SIG-M5 (cell line): ENCODE measurements around the gene GDF15.
"Not testable (repeated sequence)": the region's sequence is repeated elsewhere in the genome, so short reads cannot be mapped to it uniquely, and the experiment has no call there.

Source experiments
- DNase-seq: peaks from one replicate; lab custom pipeline; 2025; lab: John Stamatoyannopoulos, UW

The GDF15 gene

DNA sequence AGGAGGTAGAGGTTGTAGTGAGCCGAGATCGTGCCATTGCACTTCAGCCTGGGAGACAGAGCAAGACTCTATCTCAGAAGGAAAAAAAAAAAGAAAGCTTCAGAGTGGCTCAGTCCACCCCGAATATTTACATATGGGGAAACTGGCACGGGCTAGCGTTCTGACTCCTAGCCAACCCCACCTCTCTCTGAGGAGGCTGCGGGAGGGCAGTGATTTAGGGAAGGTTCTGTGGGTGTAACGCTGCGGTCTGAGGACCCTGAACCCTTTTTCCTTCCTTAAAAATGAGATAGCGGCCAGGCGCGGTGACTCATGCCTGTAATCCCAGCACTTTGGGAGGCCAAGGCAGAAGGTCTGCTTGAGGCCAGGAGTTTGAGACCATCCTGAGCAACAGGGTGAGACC lies 6.5 kb downstream of the GDF15 start:
- DNase-seq, result no peak

GRCh38 chr19:18392926-18393325 lies 7.0 kb downstream of the GDF15 start:
- DNase-seq, result no peak

DNA sequence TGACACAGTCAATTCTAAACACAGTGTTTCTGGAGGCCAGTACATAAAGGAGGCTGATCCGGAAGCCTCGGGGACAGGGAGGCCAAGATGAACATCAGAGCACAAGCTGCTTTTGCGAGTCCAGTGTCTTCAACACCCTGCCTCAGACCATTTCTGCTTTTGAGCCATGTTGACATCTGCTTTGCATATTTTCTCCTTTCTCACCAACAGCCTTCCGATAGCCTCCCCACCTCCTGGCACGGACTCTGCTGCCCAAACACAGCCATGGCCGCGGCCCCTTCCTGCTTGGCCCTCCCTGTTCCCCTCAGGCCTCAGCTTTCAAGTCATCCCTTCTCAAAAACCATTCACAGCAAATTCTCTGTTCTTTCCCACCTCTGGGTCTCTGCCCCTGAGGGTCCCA lies 7.9 kb downstream of the GDF15 start:
- no peak for DNase-seq

DNA sequence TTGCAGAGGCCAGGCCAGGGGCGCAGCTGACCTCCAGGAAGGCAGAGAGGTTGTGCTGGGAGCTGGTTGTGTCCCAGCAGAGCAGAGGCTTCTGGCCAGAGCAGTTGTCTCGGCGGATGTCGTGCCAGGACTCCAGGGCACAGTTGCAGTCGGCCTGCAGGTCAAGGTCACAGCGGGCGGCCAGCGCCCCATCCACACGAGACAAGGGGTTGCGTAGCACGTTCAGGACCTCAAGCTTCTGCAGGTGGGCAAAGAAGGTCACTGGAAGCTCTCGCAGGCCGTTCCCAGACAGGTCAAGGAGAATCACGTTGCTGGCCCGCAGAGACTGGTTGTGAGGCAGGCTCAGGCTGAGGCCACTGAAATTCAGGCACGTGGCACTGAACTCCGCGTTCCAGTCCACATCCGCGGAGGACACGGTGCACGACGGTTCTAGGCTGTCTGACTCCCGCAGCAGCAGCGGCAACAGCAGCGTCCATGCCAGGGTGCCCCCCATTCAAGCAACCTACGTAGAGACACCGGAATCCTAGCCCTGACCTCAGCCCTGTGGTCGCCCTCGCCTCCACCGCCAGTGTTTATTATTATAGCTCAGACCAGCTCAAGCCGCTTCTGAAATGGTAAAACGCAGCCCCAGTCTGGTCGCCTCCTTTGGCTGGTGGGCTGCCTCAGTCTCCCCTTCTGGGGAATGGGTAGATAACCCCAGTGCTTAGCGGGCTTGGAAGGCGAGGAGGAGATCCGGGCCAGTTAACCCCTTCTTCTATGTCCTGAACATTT lies 10.7 kb downstream of the GDF15 start:
- no peak for DNase-seq

DNA sequence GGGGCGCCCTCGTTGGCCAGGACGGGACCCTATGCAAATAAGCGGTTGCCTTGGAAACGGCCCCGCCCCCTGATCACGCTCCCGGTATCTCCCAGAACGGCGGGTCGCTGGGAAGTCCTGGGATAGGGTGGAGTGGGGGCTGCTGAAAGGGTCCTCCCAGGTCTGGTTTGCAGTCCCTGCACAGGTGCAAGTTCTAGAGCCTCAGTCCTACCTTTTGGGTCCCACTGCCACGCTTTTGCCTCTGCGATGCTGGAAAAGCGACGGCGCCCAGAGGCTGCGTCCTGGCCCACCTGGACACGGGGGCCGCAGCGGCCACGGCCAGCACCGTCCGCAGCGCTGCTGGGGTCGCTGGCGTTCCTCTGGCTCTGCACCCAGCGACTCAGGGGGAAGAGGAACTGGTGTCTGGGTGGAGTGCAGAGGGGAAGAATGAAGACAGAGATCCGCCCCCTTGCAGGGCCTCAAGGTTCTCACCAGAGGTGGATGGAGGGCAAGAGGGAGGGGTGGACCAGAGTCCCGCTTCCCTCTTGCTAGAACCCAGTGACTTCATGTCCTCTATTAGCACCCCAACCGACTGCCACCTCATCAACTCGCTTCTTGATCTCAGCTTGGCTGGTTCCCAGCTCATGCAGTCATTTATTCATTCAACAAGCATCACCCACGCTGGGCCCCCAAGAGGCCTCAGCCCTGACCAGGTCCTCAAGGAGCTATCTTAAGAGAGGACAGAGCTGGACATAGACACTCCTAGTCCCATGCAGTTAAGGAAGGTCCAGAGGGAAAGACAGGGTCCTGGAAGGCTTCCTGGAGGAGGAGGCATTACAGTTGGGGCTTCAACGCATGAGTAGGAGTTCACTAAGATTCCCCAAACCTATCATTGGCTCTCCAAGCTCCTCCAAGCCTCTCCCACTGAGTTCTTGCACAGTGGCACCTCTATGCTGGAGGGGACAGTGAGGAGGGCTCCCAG lies 11.6 kb downstream of the GDF15 start, which contains the start of gene LRRC25:
LRRC25 (minus strand) TSS at position 381 of the 961 bp plus-strand sequence. CDS start 659 bp downstream, outside the sequence.
- DNase-seq, result peak; percentile 66

GRCh38 chr19:18399008-18399407 lies 13.1 kb downstream of the GDF15 start:
- no peak for DNase-seq

DNA sequence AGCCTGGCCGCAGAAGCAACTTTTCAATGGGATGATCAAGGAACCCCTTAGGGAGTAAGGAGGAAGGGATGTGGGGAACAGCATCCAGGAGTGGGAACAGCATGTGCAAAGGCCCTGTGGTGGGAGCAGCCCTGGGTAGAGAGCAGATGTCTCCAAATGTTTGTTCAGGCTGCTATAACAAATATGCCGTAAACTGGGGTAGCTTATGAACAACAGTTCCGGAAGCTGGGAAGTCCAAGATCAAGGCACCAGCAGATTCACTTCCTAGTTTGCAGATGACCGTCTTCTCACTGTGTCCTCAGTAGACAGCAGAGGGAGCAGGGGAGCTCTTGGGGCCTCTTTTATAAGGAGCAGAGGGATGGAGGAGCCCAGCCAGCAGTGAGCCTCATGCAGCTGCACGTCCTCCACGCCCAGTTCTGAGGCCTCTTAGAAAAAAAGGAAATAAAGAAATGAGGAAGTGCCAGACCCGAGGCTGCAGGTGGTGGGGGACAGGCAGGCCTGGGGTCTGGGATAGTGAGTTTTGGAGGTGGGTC lies 15.7 kb downstream of the GDF15 start:
- peak; percentile 94 for DNase-seq

- DNase-seq, result not testable (repeated sequence)
These were observed 16.7 kb downstream of the GDF15 start for GRCh38 chr19:18402455-18403248.

GRCh38 chr19:18405754-18406153 lies 19.8 kb downstream of the GDF15 start:
- DNase-seq, result not testable (repeated sequence)

- DNase-seq, result no peak
These were observed 20.8 kb downstream of the GDF15 start for GRCh38 chr19:18406749-18407148.

DNA sequence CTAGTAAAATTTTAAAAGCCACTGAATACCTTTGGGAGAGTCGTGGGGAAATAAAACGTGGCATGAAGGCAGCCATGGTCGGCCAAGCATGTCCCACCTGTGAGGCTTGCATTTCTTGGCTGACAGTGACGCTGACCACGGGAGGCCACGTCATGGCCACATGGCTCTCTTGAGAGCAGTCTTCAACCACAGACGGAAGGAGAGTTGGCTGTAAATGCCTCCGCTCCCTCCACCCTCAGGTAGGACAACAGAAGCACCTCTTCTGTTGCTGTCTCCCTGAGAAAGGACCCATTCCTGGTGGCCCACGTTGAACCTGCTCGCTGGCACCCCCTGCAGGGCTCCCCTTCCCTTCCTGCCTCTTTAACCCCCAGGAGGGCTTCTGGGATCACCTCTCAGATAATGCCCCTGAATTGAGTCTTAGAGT lies 22.1 kb downstream of the GDF15 start:
- no peak for DNase-seq

- no peak for DNase-seq
These were observed 26.8 kb downstream of the GDF15 start for GRCh38 chr19:18412610-18413239.

DNA sequence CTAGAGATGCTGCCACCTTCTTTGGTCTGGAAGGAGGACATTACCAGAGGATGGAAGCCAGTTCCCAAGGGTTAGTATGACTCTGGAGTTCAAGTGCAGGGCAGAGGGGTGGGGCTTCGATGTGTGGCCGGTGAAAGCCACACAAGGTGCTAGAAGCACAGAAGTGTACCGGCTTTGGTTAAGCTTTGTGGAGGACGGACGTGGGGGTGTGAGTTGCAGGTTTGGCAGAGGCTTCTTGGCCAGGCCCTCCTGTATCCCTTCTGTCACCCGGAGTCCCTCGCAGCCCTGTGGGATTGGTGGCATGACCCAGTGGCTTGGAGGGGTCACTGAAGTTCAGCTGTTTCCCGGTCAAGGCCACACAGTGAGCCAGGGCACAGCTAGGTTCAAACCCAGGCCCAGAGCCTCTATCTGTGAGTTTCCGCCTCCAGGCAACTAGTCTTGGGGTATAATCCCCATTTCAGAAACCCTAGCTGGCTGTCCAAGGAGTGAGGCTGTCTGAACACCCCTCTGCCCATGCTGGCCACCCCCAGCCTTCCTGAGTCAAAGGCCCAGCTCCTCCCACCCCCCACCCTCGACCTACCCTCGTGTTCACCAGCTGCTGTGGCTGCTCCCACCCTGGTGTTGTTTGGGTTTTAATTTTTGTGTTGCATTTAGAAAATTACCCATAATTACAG lies 28.7 kb downstream of the GDF15 start:
- DNase-seq, result no peak

DNA sequence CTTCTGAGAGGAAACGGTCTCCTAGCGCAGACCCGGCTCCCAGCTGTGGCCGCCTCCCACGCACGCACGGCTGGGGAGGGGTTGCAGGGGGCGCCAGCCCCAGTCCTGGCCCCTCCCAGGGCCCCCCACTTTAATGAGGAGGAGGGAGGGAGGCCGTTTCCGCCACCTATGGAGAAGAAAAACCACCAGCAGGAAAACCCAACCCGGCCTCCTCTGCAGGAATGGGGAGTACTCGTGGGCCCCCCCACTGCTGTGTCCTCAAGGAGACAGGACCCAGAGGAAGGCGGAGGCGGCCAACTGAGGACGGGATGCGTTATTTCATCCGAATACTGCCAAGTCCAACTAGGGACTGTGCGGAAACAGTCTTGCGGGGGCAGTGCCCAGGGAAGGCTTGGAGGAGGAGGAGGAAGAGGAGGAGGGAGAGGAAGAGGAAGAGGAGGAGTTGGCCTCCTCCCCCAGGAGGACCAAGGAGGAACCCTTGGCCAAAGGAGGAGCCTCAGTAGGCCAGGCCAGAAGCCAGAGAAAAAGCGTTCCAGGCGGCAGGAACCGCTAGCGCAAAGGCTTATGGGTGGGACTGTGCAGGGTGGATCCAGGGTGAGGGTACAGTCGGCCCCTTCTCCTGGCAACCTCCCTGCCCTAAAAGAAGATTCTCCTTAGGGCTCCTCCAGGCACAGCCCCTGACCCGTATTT lies 29.4 kb downstream of the GDF15 start:
- no peak for DNase-seq

DNA sequence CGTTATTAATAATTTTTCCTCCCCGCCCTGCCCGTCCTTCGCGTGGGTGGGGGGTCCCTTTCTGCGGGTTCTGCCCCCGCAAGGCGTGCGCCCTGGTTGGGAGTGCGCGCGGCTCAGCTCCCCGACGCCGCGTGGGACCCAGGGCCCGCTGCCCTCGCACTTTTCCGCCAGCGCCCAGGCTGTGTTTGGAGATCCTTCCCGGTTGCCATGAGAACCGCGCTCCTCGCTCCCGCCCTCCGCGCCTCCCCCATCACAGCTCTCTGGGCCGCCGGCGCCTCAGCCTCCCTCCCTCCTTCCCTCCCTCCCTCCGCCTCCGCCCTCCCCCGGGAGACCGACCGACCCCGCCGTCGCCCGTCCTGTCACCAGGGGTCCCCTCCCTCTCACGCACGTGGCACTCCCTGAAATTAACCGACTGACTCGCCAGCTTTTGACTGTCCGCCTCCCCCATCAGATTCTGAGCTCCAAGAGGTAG lies 30.9 kb downstream of the GDF15 start:
- no peak for DNase-seq

- no peak for DNase-seq
These were observed 31.5 kb downstream of the GDF15 start for GRCh38 chr19:18417250-18418028.

GRCh38 chr19:18418029-18418482 lies 32.1 kb downstream of the GDF15 start:
- no peak for DNase-seq

GRCh38 chr19:18418483-18419194 lies 32.7 kb downstream of the GDF15 start:
- no peak for DNase-seq
